ENCODE measurements around the gene MRNIP. TPM values are rescaled to one million over a fixed set of nuclear protein-coding genes. Genes with fewer than 3 reads are reported as not detected.
"Not testable (repeated sequence)": the region's sequence is repeated elsewhere in the genome, so short reads cannot be mapped to it uniquely, and the experiment has no call there.

MRNIP gene
- total RNA-seq, 1 donor from 2014 or later, result 12.1 TPM

DNA sequence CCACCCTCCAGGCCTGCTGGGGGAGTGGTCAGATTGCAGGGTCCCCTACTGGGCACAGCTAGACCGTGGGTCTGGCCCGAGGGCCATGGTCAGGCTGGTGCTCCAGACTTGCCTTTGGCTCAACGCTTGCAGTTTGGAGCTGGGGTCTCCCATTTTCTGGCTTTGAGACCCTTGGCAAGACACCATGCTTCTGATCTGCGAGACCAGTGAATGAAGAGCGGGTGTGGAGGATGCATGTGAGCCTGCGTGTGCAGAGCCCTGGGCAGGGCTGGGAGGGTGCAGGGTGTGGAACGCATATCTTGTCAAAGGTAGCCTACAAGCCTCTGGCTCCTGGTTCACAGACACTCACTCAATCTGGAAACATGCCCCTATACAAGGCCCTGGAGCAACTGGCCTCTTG lies 6.1 kb upstream of the MRNIP start:
- ATAC-seq (ENCODE audit: poor library complexity), result no peak
- DNase-seq, result no peak
- intact Hi-C loops (cut with DNase I), result no loop called here

DNA sequence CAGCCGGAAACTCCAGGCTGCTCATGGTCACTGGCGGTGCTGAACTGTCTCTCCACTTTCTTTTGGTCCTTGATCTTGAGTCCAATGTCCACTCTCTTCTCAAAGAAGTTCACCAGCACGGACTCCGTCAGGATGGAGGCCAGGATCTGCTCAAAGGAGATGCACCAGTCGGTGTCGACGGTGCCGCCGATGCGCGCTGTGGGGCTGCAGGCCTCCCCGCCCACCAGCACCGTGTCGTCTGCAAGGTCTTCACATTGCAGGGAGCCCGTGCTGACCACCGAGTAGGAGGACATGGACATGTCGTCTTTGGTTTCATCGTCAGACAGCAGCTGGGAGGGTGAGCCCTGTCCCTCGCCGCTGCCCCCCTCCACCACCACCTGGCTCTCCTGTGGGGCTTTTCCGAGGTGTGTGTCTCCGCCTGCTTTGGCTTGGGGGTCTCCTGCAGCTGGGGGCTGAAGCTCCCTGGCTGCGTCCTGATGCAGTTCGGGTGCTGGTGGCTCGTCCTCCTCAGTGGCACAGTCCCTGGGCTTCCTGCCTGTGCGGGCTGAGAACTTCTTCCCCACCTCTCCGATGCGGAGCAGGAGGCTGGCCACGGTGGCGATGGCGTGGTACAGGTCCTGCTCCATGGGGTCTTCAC lies 5.0 kb upstream of the MRNIP start:
- intact Hi-C loops (cut with DNase I), result no loop called here
- no peak for DNase-seq
- ATAC-seq (ENCODE audit: poor library complexity), result no peak

DNA sequence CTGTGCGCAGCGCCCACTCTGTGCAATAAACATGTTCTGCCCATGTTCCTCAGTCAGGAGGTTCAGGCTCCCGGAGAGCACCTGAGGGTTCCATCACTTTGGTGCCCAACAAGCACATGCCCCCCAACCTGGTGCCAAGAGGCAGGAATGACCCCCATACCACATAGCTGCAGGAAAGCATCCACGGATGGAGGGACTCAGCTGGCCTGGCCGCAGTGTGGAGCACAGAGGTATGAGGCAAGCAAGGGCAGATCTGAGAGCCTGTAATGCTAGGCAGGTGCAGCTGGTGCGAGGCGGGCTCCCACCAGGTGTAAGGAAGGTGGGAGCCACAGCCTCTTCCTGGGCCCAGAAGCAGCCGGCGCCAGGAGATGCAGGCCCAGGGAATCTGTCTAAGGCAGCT lies 4.3 kb upstream of the MRNIP start:
- ATAC-seq (ENCODE audit: poor library complexity) (no peak), DNase-seq (no peak)
- intact Hi-C loops (cut with DNase I), result no loop called here

DNA sequence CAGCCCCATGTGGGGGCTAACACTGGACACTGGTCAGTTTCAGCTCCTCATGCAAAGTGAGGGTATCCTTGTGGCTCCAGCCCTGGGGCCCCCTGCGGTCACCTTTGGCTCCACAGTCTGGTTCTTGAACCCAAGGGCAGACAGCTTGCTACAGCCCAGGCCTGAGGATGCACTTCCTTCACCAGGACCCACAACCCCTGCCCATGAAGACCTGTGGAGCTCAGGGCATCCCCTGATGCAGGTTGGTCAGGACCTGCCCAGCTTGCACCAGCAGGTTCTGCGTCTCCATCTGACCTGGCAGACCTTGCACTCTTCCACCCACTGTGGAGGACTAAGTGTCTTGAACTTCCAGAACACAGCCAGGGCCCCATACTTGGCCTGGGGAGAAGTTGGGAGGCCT lies 3.7 kb upstream of the MRNIP start:
- ATAC-seq (ENCODE audit: poor library complexity) (no peak), DNase-seq (no peak)
- intact Hi-C loops (cut with DNase I), result no loop called here

DNA sequence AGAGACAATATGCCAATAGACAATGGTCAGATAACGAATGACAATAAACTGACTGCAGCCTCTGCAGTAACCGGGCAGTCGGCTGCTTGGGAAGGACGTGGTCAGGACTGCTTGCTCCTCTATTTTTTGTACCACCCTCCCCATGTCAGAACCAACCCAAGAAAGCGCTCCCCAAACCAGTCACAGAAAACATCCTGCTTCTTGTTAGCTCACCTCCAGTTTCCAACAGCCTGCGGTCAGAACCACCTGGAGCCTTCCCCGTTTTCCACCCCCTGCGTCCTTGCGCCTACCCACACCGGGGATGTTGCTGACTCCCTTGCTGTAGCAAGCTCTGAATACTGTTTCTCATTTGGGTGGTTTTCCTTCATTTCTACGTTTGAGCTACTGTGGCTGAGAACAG lies 1.7 kb upstream of the MRNIP start:
- ATAC-seq (ENCODE audit: poor library complexity) (no peak), DNase-seq (no peak)
- intact Hi-C loops (cut with DNase I), result no loop called here

DNA sequence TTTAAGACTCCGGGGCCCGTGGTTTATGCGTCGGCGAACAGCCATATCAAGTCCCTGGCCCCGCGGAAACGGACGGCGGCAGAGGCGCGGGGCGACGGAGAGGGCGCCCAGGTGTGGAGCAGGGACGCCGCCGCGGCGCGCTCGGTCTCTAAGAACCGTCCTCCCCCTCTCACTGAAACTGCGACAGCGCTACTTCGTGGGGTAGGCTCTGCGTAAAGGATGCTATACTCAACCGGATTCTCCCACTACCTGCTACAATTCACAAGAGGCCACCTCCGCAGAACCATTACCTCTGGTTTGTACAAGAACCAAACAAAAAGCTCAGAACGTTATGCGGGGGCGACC lies 404 bp downstream of the MRNIP start:
- intact Hi-C loops (cut with DNase I), result loop anchor here (5.0 kb wide), 1 partner anchor 36 kb away; the partner anchor contains the start of gene SQSTM1
- no peak for DNase-seq
- ATAC-seq (ENCODE audit: poor library complexity), result peak; percentile 59

DNA sequence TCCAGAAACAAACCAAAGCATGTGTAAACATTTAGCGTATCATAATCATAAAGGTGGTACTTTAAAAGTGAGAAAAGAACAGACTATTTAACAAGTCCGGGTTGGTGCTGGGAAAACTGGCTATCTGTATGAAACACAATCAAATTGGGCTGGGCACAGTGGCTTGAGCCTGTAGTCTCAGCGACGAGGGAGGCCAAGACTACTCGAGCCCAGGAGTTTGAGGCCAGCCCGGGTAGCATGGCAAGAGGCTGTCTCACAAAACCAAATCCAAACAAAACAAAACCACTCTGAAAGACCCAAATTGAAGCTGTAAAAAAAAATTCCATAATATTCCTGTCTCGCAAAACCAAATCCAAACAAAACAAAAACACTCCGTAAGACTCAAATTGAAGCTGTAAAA lies 4.3 kb downstream of the MRNIP start:
- intact Hi-C loops (cut with DNase I), result no loop called here
- ATAC-seq (ENCODE audit: poor library complexity) (no peak), DNase-seq (no peak)

DNA sequence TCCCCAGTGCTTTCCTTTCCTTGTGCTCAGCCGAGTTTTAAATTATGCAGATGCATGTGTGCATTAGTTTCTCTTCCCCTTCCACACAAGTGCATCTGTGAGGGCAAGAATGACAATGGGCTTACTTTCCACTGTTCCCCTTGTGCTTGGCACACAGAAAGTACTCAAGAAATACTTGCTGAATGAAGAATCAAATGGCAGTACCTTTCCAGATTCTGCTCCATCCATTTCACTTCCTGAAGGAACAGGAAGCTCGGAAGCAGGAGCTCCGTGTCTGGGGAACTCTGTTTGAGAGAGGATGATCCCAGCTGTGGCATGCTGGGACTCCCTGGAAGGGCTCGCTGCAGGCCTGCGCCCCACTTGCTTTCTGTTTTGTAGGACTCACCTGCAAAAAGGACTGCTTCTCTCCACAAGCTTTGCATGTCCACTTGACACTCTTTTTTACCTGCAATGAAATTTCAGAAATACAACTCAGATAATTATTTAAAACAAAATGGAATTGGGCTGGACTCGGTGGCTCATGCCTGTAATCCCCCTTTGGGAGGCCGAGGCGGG lies 5.5 kb downstream of the MRNIP start:
- DNase-seq, result no peak
- no peak for ATAC-seq (ENCODE audit: poor library complexity)
- intact Hi-C loops (cut with DNase I), result no loop called here

DNA sequence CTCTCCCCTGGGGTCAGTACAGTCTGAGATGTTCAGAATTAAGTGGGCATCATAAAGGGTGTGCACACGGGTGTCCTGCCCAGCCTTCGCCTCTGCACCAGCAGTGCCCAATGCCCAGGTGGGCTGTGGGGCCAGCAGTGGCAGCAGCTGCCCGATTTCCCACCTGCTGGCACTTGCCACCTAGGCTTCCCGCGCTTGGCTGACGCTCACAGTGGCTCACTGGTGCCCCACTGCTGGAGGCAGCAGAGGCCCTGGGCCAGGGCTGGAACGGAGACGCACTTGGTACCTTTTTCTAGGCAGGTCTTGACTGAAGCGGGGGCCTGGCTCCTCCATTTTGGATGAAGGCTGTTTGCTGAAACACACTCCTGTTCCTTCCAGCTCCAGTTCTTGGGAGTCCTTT lies 17.0 kb downstream of the MRNIP start:
- DNase-seq (no peak), ATAC-seq (ENCODE audit: poor library complexity) (no peak)
- intact Hi-C loops (cut with DNase I), result no loop called here

DNA sequence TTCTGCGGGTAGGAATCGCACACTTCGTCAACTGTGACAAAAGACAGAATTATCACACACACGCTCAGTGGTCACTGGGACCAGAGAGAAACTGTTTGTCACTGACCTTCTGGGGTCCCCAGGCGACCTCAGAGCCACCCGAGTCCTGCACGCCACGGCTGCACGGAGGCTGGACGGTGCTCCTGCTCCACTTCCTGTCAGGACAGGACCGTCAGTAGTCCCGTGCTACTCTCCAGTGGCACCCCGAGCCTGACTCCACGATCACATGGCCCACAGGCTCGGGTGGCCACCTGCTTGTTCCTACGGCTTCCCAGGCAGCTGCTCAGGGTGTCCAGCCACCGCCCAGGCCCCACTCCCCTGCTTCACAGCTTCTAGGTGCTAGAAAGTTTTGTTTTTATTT lies 17.9 kb downstream of the MRNIP start:
- ATAC-seq (ENCODE audit: poor library complexity) (no peak), DNase-seq (no peak)
- intact Hi-C loops (cut with DNase I), result no loop called here

DNA sequence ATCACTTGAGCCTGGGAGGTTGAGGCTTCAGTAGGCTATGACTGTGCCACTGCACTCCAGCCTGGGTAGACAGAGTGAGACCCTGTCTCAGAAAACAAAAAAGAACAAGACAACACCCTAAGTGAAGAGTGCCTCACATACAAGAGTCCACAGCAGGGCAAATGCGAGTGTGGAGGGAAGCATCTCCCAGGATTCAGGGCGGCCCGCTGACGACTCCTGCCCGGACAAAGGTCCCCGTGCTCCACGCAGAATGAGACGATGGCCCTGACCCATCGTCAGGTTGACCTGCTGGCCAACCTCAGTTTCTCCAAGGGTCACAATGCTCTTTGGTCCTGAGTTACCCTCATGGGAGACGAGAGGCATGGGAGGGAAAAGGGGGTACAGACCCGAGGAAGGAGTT lies 18.3 kb downstream of the MRNIP start:
- ATAC-seq (ENCODE audit: poor library complexity) (no peak), DNase-seq (no peak)
- intact Hi-C loops (cut with DNase I), result no loop called here

DNA sequence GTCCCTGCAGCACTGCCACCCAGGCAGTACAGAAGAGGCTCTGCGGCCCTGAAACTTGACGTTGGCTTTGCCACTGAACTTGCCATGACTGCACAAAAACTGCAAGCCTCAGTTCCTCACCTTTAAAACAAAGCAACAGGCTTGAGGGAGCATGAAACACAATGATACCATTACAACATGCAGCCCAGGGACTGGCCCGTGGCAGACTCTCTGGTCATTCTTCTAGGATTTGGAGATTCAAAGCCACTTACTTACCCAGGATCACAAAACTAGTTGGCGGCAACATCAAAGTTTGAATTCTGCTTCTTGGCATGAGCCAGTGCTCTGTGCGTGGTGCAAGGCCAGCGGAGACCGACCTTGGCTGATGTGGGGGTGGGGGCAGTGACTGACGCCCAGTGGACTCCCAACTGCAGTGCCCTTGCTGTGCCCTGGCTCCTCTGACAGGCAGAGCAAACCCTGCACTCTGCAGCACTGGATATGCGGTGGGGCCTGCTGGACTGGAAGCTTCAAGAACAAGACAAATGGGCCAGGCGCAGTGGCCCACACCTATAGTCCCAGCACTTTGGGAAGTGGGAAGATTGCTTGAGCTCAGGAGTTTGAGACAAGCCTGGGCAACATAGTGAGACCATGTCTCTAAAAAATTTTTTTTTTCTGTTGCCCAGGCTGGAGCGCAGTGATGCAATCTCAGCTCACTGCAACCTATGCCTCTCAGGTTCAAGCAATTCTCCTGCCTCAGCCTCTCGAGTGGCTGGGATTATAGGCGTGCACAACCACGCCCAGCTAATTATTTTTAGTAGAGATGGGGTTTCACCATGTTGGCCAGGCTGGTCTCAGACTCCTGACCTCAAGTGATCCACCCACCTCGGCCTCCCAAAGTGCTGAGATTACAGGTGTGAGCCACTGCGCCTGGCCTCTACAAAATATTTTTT lies 19.0 kb downstream of the MRNIP start:
- intact Hi-C loops (cut with DNase I), result no loop called here
- ATAC-seq (ENCODE audit: poor library complexity), result peak; percentile 70
- peak; percentile 60 for DNase-seq

DNA sequence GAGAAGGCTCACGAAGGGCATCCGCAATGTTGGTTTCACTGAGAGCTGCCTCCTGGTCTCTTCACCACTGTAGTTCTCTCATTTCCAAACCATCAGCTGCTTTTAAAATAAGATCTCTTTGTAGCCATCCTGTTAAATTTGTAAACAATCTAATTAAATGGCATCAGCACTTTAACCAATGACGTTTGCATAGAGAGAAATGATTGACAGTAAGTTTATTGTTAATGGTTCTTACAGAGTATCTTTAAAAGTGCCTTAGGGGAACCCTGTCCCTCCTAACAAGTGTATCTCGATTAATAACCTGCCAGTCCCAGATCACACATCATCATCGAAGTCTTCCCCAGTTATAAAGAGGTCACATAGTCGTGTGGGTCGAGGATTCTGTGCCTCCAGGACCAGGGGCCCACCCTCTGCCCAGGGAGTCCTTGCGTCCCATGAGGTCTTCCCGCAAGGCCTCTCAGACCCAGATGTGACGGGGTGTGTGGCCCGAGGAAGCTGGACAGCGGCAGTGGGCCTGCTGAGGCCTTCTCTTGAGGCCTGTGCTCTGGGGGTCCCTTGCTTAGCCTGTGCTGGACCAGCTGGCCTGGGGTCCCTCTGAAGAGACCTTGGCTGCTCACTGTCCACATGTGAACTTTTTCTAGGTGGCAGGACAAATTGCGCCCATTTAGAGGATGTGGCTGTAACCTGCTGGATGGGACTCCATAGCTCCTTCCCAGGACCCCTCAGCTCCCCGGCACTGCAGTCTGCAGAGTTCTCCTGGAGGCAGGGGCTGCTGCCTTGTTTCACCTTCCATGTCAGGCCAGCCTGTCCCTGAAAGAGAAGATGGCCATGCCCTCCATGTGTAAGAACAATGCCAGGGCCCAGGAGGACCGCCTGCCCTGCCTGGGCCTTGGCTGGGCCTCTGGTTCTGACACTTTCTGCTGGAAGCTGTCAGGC lies 21.3 kb downstream of the MRNIP start:
- ATAC-seq (ENCODE audit: poor library complexity), result peak; percentile 4
- intact Hi-C loops (cut with DNase I), result no loop called here
- no peak for DNase-seq

DNA sequence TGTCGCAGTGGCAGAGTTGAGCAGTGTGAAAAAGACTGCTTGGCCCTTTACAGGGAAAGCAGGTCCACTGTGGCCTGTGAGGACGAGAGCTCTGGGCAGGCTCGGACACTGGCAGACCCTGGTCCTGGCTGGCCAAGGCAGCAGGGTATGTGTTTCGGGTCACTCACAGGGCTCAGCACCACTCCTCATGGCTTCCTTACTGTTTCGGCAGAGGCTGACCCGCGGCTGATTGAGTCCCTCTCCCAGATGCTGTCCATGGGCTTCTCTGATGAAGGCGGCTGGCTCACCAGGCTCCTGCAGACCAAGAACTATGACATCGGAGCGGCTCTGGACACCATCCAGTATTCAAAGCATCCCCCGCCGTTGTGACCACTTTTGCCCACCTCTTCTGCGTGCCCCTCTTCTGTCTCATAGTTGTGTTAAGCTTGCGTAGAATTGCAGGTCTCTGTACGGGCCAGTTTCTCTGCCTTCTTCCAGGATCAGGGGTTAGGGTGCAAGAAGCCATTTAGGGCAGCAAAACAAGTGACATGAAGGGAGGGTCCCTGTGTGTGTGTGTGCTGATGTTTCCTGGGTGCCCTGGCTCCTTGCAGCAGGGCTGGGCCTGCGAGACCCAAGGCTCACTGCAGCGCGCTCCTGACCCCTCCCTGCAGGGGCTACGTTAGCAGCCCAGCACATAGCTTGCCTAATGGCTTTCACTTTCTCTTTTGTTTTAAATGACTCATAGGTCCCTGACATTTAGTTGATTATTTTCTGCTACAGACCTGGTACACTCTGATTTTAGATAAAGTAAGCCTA lies 22.2 kb downstream of the MRNIP start:
- DNase-seq (no peak), ATAC-seq (ENCODE audit: poor library complexity) (peak; percentile 4)
- intact Hi-C loops (cut with DNase I), result no loop called here

DNA sequence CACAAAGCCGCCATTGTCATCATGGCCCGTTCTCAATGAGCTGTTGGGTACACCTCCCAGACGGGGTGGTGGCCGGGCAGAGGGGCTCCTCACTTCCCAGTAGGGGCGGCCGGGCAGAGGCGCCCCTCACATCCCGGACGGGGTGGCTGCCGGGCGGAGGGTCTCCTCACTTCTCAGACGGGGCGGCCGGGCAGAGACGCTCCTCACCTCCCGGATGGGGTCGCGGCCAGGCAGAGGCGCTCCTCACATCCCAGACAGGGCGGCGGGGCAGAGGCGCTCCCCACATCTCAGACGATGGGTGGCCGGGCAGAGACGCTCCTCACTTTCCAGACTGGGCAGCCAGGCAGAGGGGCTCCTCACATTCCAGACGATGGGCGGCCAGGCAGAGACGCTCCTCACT lies 23.7 kb downstream of the MRNIP start:
- intact Hi-C loops (cut with DNase I); DNase-seq; ATAC-seq (ENCODE audit: poor library complexity): not testable (repeated sequence)

DNA sequence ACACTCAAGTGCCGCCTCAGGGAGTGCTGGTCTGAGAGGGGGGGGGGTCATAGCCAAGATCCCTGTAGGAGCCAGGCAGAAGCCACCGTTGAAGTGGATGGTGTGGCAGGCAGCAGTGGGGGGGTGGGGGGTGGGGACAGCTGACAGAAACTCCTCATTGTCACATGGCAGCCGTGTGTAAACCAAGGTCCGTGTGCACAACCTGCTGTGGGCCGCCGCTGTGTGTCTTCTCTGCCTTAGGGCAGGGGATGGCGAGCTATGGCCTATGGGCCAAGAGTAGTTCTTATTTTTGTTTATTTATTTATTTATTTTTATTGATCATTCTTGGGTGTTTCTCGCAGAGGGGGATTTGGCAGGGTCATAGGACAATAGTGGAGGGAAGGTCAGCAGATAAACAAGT lies 24.5 kb downstream of the MRNIP start:
- DNase-seq (no peak), ATAC-seq (ENCODE audit: poor library complexity) (no peak)
- intact Hi-C loops (cut with DNase I), result no loop called here

DNA sequence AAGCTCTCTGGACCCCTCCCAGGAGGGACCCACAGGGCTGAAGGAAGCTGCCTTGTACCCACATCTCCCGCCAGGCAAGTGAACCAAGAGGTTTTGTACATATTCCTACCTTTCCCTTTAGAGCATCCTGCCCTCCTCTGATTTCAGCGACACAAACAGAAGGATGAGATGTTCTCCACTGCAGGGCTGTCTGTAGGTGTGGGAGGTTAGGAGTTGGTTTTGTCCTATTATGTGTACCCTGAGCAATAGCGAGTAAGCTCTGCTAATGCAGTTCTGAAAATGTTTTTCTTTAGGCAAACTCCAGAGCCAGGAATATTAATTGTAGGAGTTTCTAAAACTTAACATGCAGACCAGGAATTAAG lies 24.9 kb downstream of the MRNIP start:
- ATAC-seq (ENCODE audit: poor library complexity) (no peak), DNase-seq (no peak)
- intact Hi-C loops (cut with DNase I), result no loop called here

DNA sequence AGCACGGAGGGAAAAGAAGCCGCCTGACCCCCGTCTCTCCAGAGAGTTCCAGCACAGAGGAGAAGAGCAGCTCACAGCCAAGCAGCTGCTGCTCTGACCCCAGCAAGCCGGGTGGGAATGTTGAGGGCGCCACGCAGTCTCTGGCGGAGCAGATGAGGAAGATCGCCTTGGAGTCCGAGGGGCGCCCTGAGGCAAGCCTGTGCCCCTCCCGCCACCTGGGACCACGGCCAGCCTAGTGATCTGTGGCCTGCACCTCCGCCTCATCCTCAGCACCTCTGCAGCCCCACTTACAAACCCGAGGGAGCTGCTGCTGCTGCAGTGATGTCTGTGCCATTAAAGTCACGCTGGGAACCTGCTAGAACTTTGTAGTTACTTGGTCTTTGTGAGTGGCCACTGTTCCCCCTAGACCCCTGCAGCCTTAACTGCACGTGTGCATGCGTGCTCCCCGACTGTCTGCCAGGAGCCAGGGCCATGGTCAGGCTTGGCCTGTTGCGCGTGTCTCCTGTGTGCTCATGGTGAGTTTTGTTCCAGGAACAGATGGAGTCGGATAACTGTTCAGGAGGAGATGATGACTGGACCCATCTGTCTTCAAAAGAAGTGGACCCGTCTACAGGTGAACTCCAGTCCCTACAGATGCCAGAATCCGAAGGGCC lies 25.4 kb downstream of the MRNIP start:
- DNase-seq (no peak), ATAC-seq (ENCODE audit: poor library complexity) (no peak)
- intact Hi-C loops (cut with DNase I), result no loop called here
